Lower leg skin (tissue), 4 donors: ENCODE measurements around the gene UBE2QL1. TPM values are rescaled to one million over a fixed set of nuclear protein-coding genes. Genes with fewer than 3 reads are reported as not detected.

ENCODE experiments used
- DNase-seq, 2 donors: peaks; one replicate each; pipeline ENCODE4 v3.0.0-alpha.2; 2019; ENCODE audit warnings: low spot score in 2 of 2
- H3K4me3 ChIP-seq: fragments of 200-600 bp; sonication (generic); 2 replicates; pipeline ENCODE4 v1.5.1; 2017; ENCODE audit warnings: mild to moderate bottlenecking, low read depth; ENCODE audit not compliant: poor library complexity, severe bottlenecking
- POLR2A ChIP-seq, 2 donors: fragments of 450-650 bp; IDR thresholded peaks; one replicate each; pipeline ENCODE4 v1.6.1; 2016 to 2017; ENCODE audit warnings: antibody characterized with exemption in 2 of 2, mild to moderate bottlenecking in 1 of 2, moderate library complexity in 1 of 2
- WGBS, 2 donors: methylation state at CpG; one replicate each; pipeline ENCODE4 v1.1.5; 2018; 5-methylcytosine and 5-hydroxymethylcytosine counted together
- intact Hi-C: fragments of 100-400 bp; cut with DNase I; formaldehyde crosslinking; loops from one replicate; pipeline ENCODE4 v1.15.0; 2023; ENCODE audit warnings: low total_unique reads
- total RNA-seq, 4 donors: library from RNA; depleted of rRNA; stranded (reverse); fragments of >200 nt; gene quantifications; one replicate each; pipeline ENCODE4 v1.1.0, GENCODE V29; 2016
- TF ChIP-seq, protein P1 (sequence below), 3 donors: fragments of 450-650 bp; IDR thresholded peaks; one replicate each; pipeline ENCODE4 v1.5.1; 2016; ENCODE audit warnings: antibody characterized with exemption in 3 of 3, mild to moderate bottlenecking in 3 of 3, moderate library complexity in 2 of 3

Gene UBE2QL1
- total RNA-seq, 4 donors from 2014 or later = 0.72 to 3.4 (median 1.3) TPM

DNA sequence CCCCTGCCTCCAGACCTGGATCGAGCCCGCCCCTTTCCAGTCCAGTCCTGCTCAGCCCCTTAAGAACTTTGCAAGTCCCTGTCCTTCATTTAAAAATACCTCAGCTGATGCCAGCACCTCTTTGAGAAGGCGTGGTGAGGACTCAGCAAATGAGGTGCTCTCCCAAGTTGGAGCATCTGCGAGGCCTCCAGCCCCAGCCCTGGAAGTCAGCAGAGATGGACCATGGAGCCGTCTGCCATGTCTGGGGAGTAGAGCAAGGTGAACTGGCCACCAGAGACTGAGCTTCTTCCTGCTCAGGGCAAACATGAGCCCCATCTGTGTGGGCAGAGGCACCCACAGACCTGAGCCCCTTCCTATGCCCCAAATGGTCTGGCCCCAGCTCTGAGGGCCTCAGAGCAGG lies 71.5 kb downstream of the UBE2QL1 start:
- DNase-seq = peak in 1 of 2 donors; percentile 52
- intact Hi-C loops = no loop called here
- WGBS, 2 donors = 92 to 97% methylated on average over 5 of the region's 5 CpGs
- H3K4me3 ChIP-seq = no peak overlapping the region
- no peak for TF ChIP-seq POLR2A (IDR thresholded peaks at IDR 0.05)
- TF ChIP-seq, protein P1, sequence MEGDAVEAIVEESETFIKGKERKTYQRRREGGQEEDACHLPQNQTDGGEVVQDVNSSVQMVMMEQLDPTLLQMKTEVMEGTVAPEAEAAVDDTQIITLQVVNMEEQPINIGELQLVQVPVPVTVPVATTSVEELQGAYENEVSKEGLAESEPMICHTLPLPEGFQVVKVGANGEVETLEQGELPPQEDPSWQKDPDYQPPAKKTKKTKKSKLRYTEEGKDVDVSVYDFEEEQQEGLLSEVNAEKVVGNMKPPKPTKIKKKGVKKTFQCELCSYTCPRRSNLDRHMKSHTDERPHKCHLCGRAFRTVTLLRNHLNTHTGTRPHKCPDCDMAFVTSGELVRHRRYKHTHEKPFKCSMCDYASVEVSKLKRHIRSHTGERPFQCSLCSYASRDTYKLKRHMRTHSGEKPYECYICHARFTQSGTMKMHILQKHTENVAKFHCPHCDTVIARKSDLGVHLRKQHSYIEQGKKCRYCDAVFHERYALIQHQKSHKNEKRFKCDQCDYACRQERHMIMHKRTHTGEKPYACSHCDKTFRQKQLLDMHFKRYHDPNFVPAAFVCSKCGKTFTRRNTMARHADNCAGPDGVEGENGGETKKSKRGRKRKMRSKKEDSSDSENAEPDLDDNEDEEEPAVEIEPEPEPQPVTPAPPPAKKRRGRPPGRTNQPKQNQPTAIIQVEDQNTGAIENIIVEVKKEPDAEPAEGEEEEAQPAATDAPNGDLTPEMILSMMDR (IDR thresholded peaks at IDR 0.05) = no peak

DNA sequence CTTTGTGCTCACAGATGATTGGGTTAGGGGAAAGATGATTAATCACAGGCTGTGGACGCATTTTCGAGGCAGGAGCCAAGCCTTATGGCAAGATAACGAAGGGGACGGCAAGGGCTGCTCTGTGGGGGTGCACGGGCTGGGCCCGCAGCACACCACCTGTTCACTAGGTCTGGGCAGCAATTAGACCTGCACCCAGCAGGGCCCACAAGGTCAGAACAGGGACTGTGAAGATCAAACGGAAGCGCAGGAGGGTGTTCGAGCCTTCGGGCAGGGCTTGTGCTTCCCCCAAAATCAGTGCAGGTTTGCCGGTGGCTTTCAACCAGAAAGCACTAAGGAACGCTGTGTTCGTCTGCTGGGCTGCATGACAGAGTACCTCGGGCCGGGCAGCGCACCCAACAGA lies 73.7 kb downstream of the UBE2QL1 start:
- TF ChIP-seq POLR2A (IDR thresholded peaks at IDR 0.05) = no peak
- TF ChIP-seq, protein P1 (IDR thresholded peaks at IDR 0.05) = no peak
- WGBS, 2 donors = 83 to 90% methylated on average over 16 of the region's 16 CpGs
- intact Hi-C loops = no loop called here
- H3K4me3 ChIP-seq = no peak overlapping the region
- peak in 1 of 2 donors; percentile 60 for DNase-seq

DNA sequence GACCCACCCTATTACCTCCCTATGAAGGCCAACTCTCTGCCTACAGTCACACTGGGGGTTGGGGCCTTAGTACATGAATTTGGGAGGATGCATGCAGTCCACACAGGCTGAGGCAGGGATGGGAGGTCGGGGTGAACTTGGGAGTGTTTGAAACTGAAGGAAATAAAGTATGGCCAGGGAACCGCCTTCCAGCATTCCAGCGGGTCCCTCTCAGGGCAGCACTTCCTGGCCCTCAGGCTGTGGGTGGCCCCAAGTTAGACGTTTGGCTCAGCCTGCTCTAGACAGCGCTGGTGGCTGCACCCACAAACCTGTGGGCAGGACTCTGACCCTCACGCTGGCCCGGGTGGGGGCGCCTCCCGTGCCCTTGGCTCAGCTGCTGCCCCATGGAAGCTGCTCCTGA lies 74.3 kb downstream of the UBE2QL1 start:
- peak in 1 of 2 donors; percentile 83 for DNase-seq
- no peak overlapping the region for H3K4me3 ChIP-seq
- WGBS, 2 donors = 56 to 64% methylated on average over 9 of the region's 9 CpGs
- intact Hi-C loops = no loop called here
- TF ChIP-seq POLR2A (IDR thresholded peaks at IDR 0.05) = no peak
- TF ChIP-seq, protein P1 (IDR thresholded peaks at IDR 0.05) = no peak

DNA sequence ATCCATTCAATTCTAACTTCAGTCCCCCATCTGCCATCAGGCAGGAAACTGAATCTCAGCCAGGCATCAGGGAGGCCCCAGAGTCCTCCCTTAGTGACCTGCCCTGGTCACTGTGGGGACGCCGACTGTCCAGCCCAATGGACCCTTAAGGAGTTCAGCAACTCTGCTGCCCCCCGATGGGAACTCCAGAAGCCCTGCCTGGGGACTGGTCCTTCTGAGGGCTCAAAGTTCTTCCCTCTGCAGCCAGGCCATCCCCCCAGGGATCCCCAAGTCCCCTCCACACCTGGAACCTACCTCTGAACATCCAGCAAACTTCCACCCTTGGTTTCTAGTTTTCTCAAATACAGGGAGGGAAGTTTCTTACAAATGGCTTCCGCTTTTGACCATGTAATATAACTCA lies 76.8 kb downstream of the UBE2QL1 start:
- intact Hi-C loops = no loop called here
- no peak for TF ChIP-seq POLR2A (IDR thresholded peaks at IDR 0.05)
- TF ChIP-seq, protein P1 (IDR thresholded peaks at IDR 0.05) = no peak
- 85 to 92% methylated on average over 4 of the region's 4 CpGs for WGBS, 2 donors
- DNase-seq = peak in 1 of 2 donors; percentile 45
- H3K4me3 ChIP-seq = no peak overlapping the region

DNA sequence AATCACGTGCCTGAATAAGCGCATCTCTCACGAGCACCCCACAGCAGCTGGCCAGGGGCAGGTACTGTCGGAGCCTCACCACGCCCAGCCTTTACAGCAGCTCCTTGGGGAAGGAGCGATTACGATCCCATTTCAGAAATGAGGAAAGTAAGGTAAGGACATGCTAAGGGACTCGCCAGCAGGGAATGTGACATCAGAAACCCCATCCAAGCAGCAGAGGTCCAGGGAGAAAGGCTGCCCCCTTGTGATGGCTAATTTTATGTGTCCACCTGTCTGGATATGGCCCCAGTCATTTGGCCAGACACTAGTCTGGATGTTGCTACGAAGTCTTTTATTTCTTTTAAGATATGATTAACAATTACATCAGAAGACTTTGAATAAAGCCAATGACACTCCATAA lies 77.3 kb downstream of the UBE2QL1 start:
- peak in 1 of 2 donors; percentile 40 for DNase-seq
- 56 to 72% methylated on average over 9 of the region's 9 CpGs for WGBS, 2 donors
- TF ChIP-seq, protein P1 (IDR thresholded peaks at IDR 0.05) = no peak
- TF ChIP-seq POLR2A (IDR thresholded peaks at IDR 0.05) = no peak
- intact Hi-C loops = no loop called here
- H3K4me3 ChIP-seq = no peak overlapping the region

DNA sequence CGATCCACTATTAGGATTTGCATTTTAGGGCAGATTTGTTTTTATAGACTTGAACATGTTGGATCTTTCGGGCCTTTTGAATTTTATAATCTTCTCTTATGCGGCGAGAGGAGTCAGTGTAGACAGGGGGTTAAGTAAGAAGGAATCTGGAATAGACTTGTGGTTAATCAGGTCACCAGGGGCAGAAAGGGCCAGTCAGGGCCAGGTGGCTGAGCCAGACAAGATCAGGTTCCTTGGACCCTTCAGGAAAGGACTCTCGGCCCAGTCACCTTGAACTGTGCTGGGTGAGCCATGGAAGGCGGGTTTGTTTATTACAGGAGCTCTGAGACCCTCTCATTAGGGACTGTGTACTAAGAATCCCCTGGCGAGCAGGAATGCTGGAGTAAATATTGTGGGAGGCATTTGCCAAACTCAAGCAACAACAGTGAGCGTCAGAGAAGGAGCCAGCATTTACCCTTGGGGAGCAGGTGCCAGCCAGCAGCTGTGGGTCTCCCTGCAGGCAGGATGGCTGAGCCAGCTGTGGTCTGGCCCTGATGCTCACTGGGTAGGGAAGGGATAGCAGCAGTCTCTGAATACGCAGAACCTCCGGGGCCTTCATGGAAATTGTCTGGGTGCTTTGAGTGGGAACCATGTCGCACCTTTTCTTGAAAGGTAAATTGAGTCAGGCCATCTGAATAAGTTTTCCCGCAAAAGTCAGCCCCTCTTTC lies 79.2 kb downstream of the UBE2QL1 start:
- TF ChIP-seq, protein P1 (IDR thresholded peaks at IDR 0.05) = no peak
- TF ChIP-seq POLR2A (IDR thresholded peaks at IDR 0.05) = no peak
- 76 to 82% methylated on average over 12 of the region's 12 CpGs for WGBS, 2 donors
- peak in 1 of 2 donors; percentile 80 for DNase-seq
- intact Hi-C loops = no loop called here
- no peak overlapping the region for H3K4me3 ChIP-seq
